Fibroblast of villous mesenchyme (primary cell): ENCODE results near the gene CX3CR1. TPM values are rescaled to one million over a fixed set of nuclear protein-coding genes. Genes with fewer than 3 reads are reported as not detected.
A peak's percentile ranks its signal among the peaks of the same experiment; 100 is the strongest.

Experiments
- DNase-seq: peaks from one replicate; pipeline ENCODE4 v3.0.0-alpha.2; 2010; ENCODE audit warnings: low read depth
- H3K4me3 ChIP-seq: 2 replicates; pipeline ENCODE4 v1.5.1; 2011; ENCODE audit warnings: low read depth, mild to moderate bottlenecking, low read length
- CTCF ChIP-seq: IDR thresholded peaks from 2 replicates; pipeline ENCODE4 v1.5.1; 2012; ENCODE audit warnings: low read depth, mild to moderate bottlenecking, low read length; ENCODE audit not compliant: insufficient read depth
- total RNA-seq: library from RNA; depleted of rRNA; stranded (reverse); fragments of >200 nt; gene quantifications from 2 replicates; pipeline ENCODE4 v1.2.3, GENCODE V29; 2012

The CX3CR1 gene
- total RNA-seq, 1 donor: not detected

DNA sequence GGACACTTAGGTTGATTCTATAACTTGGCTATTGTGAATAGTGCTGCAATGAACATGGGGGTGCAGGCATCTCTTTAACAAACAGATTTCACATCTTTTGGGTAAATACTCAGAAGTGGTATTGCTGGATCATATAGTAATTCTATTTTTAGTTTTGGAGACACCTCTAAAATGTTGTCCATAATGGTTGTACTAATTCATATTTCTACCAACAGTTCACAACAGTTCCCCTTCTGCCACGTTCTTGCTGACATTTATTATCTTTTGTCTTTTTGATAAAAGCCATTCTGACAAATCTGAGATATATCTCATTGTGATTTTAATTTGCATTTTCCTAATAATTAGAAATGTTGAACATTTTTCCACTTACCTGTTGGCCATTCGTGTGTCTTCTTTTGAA is 19.5 kb downstream of the CX3CR1 start:
- no peak for DNase-seq
- TF ChIP-seq CTCF: no peak
- H3K4me3 ChIP-seq: no peak overlapping the region

DNA sequence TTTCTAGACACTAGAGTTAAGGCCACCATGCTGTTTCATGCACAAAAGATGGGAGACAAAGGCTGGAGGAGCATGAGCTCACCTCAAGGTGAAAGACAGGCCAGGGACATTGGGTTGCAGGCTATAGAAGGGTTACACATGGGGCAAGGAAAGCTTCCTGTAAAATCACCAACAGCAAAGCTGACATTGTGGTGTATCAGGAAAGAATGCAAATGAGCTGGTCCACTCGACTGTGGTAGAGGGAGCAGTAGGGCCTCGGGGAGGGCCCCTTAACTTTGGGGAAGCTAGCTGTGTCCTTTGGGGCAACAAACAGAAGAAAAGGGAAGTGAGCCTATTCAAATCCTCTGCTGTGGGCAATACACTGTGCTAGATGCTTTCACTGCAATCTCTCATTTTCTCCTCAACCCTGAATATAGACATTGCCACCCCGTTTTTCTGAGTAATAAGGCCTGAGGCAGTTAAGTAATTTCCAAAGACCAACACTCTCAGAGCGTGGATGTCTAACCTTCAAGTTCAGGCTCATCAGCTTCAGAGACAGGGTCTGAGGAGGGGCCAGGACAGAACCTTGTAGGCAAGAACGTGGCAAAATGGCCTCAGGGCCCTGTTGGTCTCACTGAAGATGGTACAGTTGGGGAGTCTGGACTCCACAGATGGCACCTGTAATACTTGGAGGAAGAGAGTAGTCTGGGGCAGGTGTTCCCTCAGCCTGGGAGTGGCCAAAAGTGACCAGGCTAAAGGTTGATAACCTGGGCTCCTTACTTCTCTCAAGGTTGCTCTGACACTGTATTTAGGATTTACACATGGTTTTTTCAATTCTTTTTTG is 24.1 kb downstream of the CX3CR1 start:
- H3K4me3 ChIP-seq: no peak overlapping the region
- no peak for TF ChIP-seq CTCF
- no peak for DNase-seq

DNA sequence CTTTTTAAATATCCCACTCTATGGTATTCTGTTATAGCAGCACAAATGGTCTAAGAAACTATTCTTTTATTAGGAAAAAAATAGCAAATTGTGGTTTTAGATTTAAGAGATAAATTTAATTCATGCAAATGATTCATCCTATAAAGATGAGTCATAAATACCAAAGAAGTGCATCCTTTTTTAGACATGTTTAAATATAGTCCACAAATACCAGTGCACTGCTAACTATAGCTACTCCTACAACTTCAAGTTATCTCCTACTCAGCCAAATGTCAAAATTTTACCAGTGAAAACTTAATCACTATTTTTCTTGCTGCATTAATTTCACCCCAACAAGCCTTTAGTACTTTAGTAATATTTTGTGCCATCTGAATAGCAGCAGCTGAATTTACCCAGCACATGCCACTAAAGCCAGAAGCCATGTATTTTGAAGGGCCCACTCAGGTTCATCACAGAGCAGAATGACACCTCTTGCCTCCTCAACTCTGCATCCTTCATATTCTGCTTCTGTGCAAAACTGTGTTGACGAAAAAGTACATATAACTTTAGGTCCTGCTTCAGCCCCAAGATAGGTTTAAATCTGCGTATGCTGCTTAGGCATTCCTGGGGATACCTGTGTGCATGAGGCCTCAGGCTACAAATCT is 24.9 kb downstream of the CX3CR1 start:
- no peak for TF ChIP-seq CTCF
- H3K4me3 ChIP-seq: no peak overlapping the region
- DNase-seq: peak; percentile 10

GRCh38 chr3:39251576-39251975 is 28.3 kb downstream of the CX3CR1 start:
- H3K4me3 ChIP-seq: no peak overlapping the region
- TF ChIP-seq CTCF: no peak
- no peak for DNase-seq

- no peak overlapping the region for H3K4me3 ChIP-seq
- TF ChIP-seq CTCF: no peak
- DNase-seq: no peak
Measured at GRCh38 chr3:39250116-39250747, 29.6 kb downstream of the CX3CR1 start.

DNA sequence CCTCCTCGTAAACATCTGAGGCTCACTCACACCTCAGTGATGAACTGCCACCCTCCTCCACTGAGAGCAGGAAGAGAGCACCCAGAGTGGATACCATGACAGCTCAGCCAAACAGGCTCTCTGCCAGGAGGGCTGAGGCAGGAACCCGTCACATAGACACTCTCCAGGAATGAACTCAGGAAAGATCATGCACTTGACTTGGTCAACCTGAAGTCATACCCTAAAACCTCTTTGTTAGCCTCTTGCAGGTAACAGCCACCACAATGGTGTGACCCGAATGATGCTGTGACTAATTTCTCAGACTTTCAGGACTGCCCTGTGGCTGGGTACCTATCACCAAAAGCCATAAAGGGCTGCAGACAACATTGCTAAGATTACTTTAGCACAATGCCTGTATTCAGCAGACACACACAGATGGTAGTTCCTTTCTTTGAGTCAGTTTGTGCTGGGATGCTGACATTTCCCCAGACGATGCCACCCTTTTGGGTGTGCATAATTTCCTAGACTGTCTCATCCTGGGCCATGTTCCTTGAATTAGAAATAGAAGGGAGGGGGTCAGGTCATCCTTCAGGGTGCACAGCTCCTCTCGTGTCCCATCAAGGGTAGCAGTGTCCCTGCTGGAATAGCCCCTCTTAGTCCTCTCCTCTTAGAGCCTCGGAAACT is 30.3 kb downstream of the CX3CR1 start:
- H3K4me3 ChIP-seq: no peak overlapping the region
- no peak for TF ChIP-seq CTCF
- no peak for DNase-seq
